OCI-LY1 (cell line): ENCODE results near the gene LMNA.

Experiments used
- H2AFZ ChIP-seq: fragments of 200-600 bp; sonication (generic), shearing (Covaris generic); 2 replicates; pipeline ENCODE4 v1.6.0; 2014; ENCODE audit warnings: antibody characterized with exemption, mild to moderate bottlenecking, low read length
- H3F3A ChIP-seq: fragments of 200-600 bp; sonication (generic), shearing (Covaris generic); 2 replicates; pipeline ENCODE4 v1.6.0; 2014; ENCODE audit warnings: mild to moderate bottlenecking, antibody characterized with exemption, low read length, moderate library complexity; ENCODE audit not compliant: insufficient read depth
- H3K27ac ChIP-seq: fragments of 200-600 bp; sonication (generic); 2 replicates; pipeline ENCODE4 v1.5.1; 2014; ENCODE audit warnings: low read length, mixed run types, mild to moderate bottlenecking, low read depth; ENCODE audit not compliant: poor library complexity, severe bottlenecking
- H3K27me3 ChIP-seq: fragments of 200-600 bp; sonication (generic); 2 replicates; pipeline ENCODE4 v1.6.0; 2014; ENCODE audit warnings: antibody characterized with exemption, mild to moderate bottlenecking, low read length, moderate library complexity; ENCODE audit not compliant: insufficient read depth
- H3K36me3 ChIP-seq: fragments of 200-600 bp; sonication (generic); 2 replicates; pipeline ENCODE4 v1.6.1; 2014; ENCODE audit warnings: mild to moderate bottlenecking, antibody characterized with exemption, low read length, moderate library complexity, mixed read lengths; ENCODE audit not compliant: insufficient read depth
- H3K4me1 ChIP-seq: fragments of 200-600 bp; sonication (generic); 2 replicates; pipeline ENCODE4 v1.5.1; 2014; ENCODE audit warnings: mild to moderate bottlenecking, low read length, moderate library complexity; ENCODE audit not compliant: insufficient read depth, severe bottlenecking
- H3K4me2 ChIP-seq: fragments of 200-600 bp; sonication (generic), shearing (Covaris generic); 2 replicates; pipeline ENCODE4 v1.6.1; 2014; ENCODE audit warnings: low read length
- H3K4me3 ChIP-seq: fragments of 200-600 bp; sonication (generic); 2 replicates; pipeline ENCODE4 v1.5.1; 2014; ENCODE audit warnings: low read length, low read depth, mild to moderate bottlenecking, mixed read lengths; ENCODE audit not compliant: poor library complexity, severe bottlenecking
- H3K79me2 ChIP-seq: fragments of 200-600 bp; shearing (Covaris generic); 2 replicates; pipeline ENCODE4 v1.6.1; 2016; ENCODE audit warnings: mixed run types, low read length, mixed read lengths; ENCODE audit not compliant: insufficient read depth
- H3K9ac ChIP-seq: fragments of 200-600 bp; sonication (generic), shearing (Covaris generic); 2 replicates; pipeline ENCODE4 v1.6.1; 2014; ENCODE audit warnings: mild to moderate bottlenecking, low read length, mixed read lengths
- H3K9me2 ChIP-seq: fragments of 200-600 bp; sonication (generic), shearing (Covaris generic); 2 replicates; pipeline ENCODE4 v1.6.1; 2014; ENCODE audit warnings: low read depth, mild to moderate bottlenecking, low read length, mixed read lengths
- H3K9me3 ChIP-seq: fragments of 200-600 bp; shearing (Covaris generic); 2 replicates; pipeline ENCODE4 v1.6.1; 2014; ENCODE audit warnings: low read length, mixed read lengths
- H4K20me1 ChIP-seq: fragments of 200-600 bp; sonication (generic), shearing (Covaris generic); 2 replicates; pipeline ENCODE4 v1.6.0; 2016; ENCODE audit warnings: mild to moderate bottlenecking, low read length; ENCODE audit not compliant: insufficient read depth
- CTCF ChIP-seq: fragments of 200-600 bp; sonication (generic), shearing (Covaris generic); IDR thresholded peaks from 2 replicates; pipeline ENCODE4 v1.5.1; 2017; ENCODE audit warnings: mild to moderate bottlenecking, antibody characterized with exemption, low read length, moderate library complexity, mixed read lengths
- EZH2 ChIP-seq: fragments of 200-600 bp; sonication (generic), shearing (Covaris generic); IDR thresholded peaks from 2 replicates; pipeline ENCODE4 v1.8.0; 2017; ENCODE audit warnings: borderline replicate concordance, mixed run types, mild to moderate bottlenecking, antibody characterized with exemption, low read length, moderate library complexity, mixed read lengths

The LMNA gene

DNA sequence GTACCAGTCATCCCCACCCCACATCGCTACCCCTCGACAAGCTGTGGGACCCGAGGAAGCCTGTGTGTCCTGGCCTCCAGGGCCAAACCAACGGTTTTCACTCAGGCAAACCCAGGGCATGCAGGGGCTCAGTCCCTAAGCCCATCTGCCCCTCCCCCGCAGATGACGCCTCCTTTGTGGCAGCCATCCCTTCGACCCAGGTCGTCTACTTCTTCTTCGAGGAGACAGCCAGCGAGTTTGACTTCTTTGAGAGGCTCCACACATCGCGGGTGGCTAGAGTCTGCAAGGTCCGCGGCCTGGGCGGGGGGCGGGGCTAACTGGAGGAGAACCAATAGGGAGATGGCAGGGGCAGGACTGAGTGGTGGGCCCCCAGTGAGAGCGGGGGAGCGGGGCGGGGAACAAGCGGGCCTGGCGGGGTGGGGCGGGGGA is 46.2 kb downstream of the LMNA start:
- Histone ChIP-seq H3K9me2 (no peaks in the 10 kb centered on the region), H3K27ac (no peak overlapping the region), H3K27me3 (no peaks in the 10 kb centered on the region), H3K4me3 (peak overlapping the region; percentile 42), H2AFZ (no peak overlapping the region), H3K4me1 (peaks cover 50% of the 10 kb centered on the region), H3K9me3 (no peaks in the 10 kb centered on the region), H3K4me2 (peak overlapping the region; percentile 59; the same call in 1 of the 2 replicates), H3F3A (no peaks in the 10 kb centered on the region), H3K36me3 (peaks cover 52% of the 10 kb centered on the region), H3K79me2 (no peaks in the 10 kb centered on the region), H3K9ac (no peak overlapping the region), H4K20me1 (no peaks in the 10 kb centered on the region)
- TF ChIP-seq CTCF (no peak), EZH2 (no peak)

- no peak overlapping the region for H3K4me3 ChIP-seq
- no peaks in the 10 kb centered on the region for H3K9me3 ChIP-seq
- no peaks in the 10 kb centered on the region for H4K20me1 ChIP-seq
- peaks cover 33% of the 10 kb centered on the region for H3K4me1 ChIP-seq
- peaks cover 54% of the 10 kb centered on the region for H3K36me3 ChIP-seq
- no peaks in the 10 kb centered on the region for H3K27me3 ChIP-seq
- no peaks in the 10 kb centered on the region for H3K79me2 ChIP-seq
- H3K9me2 ChIP-seq = no peaks in the 10 kb centered on the region
- TF ChIP-seq CTCF (no peak), EZH2 (no peak)
- no peak overlapping the region for H2AFZ ChIP-seq
- H3F3A ChIP-seq = no peaks in the 10 kb centered on the region
- H3K27ac ChIP-seq = no peak overlapping the region
- H3K4me2 ChIP-seq = no peak overlapping the region
- H3K9ac ChIP-seq = no peak overlapping the region
Observed at GRCh38 chr1:156162430-156163037, 48.0 kb downstream of the LMNA start.

GRCh38 chr1:156163712-156164111 is 49.2 kb downstream of the LMNA start:
- Histone ChIP-seq H3K9ac (no peak overlapping the region), H3F3A (no peaks in the 10 kb centered on the region), H3K4me3 (no peak overlapping the region), H3K27me3 (no peaks in the 10 kb centered on the region), H3K4me1 (peaks cover 21% of the 10 kb centered on the region), H3K27ac (no peak overlapping the region), H4K20me1 (no peaks in the 10 kb centered on the region), H3K9me3 (no peaks in the 10 kb centered on the region), H3K9me2 (no peaks in the 10 kb centered on the region), H3K36me3 (peaks cover 48% of the 10 kb centered on the region), H3K4me2 (no peak overlapping the region), H2AFZ (no peak overlapping the region), H3K79me2 (no peaks in the 10 kb centered on the region)
- no peak for TF ChIP-seq CTCF
- no peak for TF ChIP-seq EZH2
